T1000 (cell line): ENCODE data around the gene SH3PXD2B.

ENCODE experiments used
- DNase-seq: peaks from one replicate; lab custom pipeline; 2025; ENCODE audit warnings: mixed read lengths; lab: John Stamatoyannopoulos, UW

The SH3PXD2B gene

GRCh38 chr5:172454358-172455086 is at the start of gene SH3PXD2B:
Gene SH3PXD2B, minus strand, starts transcription at chr5:172454525. Its CDS starts 173 bp downstream, at chr5:172454352.
- peak; percentile 37 for DNase-seq

DNA sequence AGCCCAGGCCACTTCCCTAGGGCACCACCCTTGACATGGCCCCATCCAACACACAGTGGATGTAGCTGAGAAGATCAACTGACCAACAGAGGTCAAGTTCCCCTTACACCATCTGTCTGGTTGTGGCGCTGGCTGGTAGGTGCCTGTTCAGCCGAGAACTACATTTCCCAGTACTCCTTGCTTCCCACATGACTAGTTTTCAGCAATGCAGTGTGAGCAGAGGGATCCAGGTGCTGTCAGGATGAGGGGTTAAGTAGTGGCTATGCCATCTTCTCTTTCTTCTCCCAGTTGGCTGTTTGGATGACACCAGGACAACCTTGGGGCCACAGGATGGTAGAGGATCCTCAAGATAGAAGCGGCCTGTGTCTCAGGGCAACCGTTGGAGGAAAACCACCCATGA is 48.6 kb upstream of the SH3PXD2B start:
- no peak for DNase-seq

DNA sequence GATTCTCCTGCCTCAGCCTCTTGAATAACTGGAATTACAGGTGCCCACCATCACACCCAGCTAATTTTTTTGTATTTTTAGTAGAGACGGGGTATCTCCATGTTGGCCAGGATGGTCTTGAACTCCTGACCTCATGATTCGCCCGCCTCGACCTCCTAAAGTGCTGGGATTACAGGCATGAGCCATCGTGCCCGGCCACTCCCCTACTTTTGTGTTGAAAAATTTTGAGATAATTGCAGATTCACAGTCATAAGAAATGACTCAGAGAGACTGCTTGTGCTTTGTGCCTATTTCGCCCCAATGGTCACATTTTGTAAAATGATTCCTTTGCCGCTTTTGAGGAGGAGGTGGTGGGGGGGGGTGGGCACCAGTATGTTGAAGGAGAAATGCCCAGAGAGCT is 48.1 kb upstream of the SH3PXD2B start:
- no peak for DNase-seq

DNA sequence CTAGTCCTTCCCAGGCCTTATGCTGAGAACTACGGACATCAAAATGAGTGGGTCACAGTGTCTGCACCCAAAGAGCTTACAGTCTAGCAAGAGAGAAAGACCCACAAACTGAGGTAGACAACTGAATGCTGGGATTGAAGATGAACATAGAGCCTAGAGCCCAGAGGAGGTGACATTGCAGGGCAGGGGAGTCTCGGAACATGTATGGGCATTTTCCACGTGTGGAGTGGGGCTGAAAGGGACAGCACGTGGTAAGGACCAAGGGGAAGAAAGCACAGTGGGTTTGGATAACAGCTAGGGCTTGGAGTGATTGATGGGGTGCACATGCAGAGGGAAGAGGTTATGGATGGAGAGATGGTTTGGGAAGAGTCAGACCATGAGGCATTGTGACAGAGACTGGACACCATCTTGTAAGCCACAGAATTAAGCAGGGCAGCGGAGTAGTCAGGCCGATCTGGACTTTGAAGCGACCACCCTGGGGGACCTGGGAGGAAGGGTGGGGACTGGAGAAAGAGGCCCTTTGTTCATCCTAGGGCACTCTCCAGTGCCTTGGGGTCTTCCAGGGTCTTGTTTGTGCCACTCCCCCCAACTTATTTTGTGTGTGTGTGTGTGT is 47.5 kb upstream of the SH3PXD2B start:
- DNase-seq = no peak

DNA sequence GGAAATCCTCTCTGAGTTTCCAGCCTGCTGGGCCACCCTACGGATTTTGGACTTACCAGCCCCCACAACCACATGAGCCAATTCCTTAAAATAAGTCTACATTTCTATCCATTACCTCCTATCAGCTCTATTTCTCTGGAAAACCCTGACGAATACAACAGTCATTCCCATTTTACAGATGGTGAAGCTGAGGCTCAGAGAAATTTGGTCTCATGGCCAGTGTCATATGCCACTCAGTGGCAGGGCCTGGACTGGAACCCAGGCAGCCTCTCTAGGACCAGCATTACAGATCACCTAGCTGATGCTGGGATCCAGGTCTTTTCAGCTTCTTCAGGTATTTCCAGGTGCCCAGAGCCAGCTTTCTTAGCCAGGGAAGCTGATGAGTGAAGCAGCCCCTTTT is 45.0 kb upstream of the SH3PXD2B start:
- no peak for DNase-seq

GRCh38 chr5:172498431-172499129 is 44.3 kb upstream of the SH3PXD2B start:
- no peak for DNase-seq

GRCh38 chr5:172497591-172498255 is 43.4 kb upstream of the SH3PXD2B start:
- DNase-seq = no peak

DNA sequence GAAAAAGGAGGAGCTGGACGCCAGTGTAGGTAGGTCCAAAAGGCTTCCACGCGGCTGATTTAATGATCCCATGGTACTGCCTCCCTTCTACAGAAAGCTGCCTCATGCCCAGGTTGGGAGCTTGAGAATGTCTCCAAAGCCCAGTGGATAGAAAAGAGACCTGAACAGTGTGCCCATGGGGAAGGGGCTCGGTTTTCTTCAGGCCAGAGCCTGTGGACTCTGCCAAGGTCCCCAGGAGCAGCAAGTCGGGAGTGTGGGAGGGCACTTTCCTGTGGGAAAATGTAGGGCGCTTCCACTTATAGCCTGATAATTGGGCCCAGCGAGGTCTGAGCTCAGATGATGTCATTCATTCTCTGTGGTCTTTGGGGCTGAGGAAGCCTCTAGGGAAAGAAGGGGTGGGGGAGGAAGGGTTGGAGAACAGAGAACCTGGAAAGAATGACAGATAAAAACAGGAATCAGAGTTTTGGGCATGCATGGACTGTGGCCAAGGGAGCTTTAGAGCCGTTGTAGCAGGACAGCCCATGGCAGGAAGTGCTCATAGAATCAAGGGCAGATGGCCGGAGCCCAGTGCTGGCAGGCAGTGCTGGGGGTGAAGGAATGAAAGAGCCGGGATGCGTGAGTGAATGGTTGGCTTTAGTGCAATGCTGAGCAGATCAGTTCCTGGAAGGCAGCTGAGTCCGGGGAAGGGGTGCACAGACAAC is 42.5 kb upstream of the SH3PXD2B start:
- no peak for DNase-seq

- DNase-seq = no peak
Observed at GRCh38 chr5:172494630-172495505, 40.5 kb upstream of the SH3PXD2B start.

DNA sequence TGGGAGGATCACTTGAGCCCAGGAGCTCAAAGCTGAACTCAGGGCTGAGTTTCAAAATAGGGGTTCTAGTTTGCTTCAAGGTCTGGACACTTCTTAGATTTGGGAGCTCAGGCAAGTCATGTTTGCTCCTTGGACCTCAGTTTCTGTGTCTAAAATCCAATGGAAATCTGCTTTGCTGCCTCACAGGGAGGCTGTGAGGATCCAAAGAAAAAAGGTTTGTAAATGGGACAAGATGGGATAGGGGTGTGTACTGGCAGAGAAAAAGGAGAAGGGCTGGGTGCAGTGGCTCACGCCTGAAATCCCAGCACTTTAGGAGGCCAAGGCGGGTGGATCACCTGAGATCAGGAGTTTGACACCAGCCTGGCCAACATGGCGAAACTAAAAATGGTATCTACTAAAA is 39.6 kb upstream of the SH3PXD2B start:
- DNase-seq = no peak

GRCh38 chr5:172493461-172493860 is 39.1 kb upstream of the SH3PXD2B start:
- DNase-seq = no peak

DNA sequence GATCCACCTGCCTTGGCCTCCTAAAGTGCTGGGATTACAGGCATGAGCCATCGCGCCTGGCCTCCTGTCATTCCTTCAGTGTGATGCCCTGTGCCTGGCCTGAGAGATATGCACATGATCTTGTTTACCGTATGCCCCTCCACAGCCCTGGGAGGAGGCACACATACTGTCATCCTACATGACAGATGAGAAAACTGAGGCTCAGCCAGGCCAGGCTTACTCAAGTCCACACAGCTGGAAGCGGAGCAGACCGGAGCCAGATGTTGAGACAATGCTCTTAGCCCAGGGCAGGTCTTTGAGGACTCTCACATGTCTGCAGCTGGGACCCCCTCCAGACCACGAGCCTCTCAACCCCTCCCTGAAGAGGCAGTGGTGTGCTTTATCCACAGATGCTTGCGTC is 38.7 kb upstream of the SH3PXD2B start:
- DNase-seq = no peak

- no peak for DNase-seq
Observed at GRCh38 chr5:172492097-172492840, 37.9 kb upstream of the SH3PXD2B start.

- DNase-seq = no peak
Observed at GRCh38 chr5:172491481-172491880, 37.2 kb upstream of the SH3PXD2B start.

- DNase-seq = no peak
Observed at GRCh38 chr5:172490514-172491461, 36.5 kb upstream of the SH3PXD2B start.

- DNase-seq = no peak
Observed at GRCh38 chr5:172488221-172488620, 33.9 kb upstream of the SH3PXD2B start.

GRCh38 chr5:172487671-172488070 is 33.3 kb upstream of the SH3PXD2B start:
- no peak for DNase-seq

GRCh38 chr5:172486912-172487311 is 32.6 kb upstream of the SH3PXD2B start:
- DNase-seq = no peak

DNA sequence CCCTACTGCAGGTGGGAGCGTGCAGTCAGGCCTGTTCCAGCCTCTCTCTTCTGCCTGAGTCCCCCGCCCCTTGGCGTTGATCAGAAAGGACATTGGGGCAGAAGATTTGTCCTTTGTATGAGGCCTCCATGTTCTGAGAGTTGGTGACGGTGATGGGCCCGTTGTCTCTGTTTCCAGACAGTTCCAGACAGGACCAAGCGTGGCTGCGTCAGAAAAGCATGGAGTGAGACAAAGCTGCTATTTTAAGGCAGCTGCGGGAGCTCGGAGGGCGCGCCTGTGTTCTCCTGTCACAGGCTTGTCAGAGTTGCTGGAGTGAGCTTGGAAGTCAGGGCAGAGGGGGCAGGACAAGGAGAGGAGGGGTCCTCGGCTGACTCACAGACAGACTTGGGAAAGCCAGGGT is 32.1 kb upstream of the SH3PXD2B start:
- no peak for DNase-seq
